AG09309 (cell line): ENCODE data around the gene PREX1.

Experiments used
- DNase-seq: peaks from one replicate; pipeline ENCODE4 v3.0.0-alpha.2; 2010; ENCODE audit warnings: low read depth
- H3K4me3 ChIP-seq: 2 replicates; pipeline ENCODE4 v1.5.1; 2011; ENCODE audit warnings: mild to moderate bottlenecking, low read depth, low read length, moderate library complexity; ENCODE audit not compliant: control insufficient read depth
- TF ChIP-seq, protein P1 (sequence below): IDR thresholded peaks from 2 replicates; pipeline ENCODE4 v1.5.1; 2011; ENCODE audit warnings: mild to moderate bottlenecking, low read depth, low read length, inconsistent platforms; ENCODE audit not compliant: insufficient read depth, control insufficient read depth; ENCODE audit errors: missing control alignments

PREX1 gene

DNA sequence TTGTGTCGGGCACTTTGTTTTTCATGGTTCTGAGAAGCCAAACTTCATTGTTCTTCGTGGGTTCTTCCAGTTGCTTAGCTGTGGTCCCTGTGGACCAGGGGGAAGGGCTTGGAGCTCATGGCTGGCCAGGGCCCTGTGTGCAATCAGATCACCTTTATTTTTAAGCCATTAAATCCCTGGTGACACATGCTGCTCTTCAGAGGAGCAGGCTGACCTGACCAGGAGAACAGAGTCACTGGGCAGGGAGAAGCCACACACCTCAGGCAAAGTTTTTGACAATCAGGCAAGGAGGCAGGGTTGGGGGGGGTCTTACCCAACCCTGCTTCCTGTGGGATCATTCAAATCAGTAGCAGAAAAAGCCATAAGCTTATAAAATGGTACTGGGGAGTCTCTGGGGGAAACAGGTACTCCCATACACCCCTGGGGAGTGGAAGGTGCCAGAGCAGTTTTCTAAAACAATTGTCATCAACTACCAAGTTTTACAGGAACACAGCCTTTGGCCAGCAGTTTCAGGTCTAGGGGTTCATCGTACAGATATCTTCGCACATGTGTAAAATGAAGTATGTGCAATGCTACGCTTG lies 37.0 kb upstream of the PREX1 start:
- TF ChIP-seq, protein P1, sequence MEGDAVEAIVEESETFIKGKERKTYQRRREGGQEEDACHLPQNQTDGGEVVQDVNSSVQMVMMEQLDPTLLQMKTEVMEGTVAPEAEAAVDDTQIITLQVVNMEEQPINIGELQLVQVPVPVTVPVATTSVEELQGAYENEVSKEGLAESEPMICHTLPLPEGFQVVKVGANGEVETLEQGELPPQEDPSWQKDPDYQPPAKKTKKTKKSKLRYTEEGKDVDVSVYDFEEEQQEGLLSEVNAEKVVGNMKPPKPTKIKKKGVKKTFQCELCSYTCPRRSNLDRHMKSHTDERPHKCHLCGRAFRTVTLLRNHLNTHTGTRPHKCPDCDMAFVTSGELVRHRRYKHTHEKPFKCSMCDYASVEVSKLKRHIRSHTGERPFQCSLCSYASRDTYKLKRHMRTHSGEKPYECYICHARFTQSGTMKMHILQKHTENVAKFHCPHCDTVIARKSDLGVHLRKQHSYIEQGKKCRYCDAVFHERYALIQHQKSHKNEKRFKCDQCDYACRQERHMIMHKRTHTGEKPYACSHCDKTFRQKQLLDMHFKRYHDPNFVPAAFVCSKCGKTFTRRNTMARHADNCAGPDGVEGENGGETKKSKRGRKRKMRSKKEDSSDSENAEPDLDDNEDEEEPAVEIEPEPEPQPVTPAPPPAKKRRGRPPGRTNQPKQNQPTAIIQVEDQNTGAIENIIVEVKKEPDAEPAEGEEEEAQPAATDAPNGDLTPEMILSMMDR: no peak
- H3K4me3 ChIP-seq: no peak overlapping the region
- DNase-seq: no peak

DNA sequence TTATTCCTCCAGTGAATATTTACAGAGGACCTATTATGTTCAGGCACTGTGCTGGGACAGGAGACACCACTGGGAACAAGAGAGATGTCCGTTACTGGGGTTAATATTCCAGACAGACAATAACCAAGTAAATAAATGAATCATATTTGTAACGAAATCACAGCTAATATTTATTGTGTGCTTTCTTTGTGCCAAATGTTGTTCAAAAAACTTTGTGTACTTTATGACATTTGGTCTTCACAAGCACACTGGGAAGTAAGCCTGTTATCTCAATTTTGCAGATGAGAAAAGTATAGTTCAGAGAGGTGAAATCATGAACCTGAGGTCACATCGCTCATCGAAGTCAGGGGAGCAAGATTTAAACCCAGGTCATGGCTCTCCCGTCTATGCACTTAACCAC lies 36.5 kb upstream of the PREX1 start:
- TF ChIP-seq, protein P1: no peak
- H3K4me3 ChIP-seq: no peak overlapping the region
- no peak for DNase-seq

DNA sequence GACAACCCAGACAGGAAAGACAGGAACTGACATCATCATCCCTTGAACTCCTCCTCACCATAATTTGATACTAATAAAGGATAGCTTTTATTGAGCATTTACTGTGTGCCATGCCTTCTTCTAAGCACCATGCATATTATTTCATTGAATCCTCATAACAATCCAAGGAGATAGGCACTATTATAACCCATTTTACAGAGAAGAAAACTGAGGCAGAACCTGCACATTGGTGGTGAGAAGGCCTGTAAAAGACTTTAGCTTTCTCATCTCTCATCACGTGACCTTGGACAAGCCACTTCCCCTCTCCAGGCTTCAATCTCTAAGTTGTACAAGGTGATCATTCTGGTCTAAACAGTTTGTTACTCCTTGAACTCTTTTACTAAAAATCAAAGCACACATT lies 34.5 kb upstream of the PREX1 start:
- H3K4me3 ChIP-seq: no peak overlapping the region
- no peak for DNase-seq
- TF ChIP-seq, protein P1: no peak

DNA sequence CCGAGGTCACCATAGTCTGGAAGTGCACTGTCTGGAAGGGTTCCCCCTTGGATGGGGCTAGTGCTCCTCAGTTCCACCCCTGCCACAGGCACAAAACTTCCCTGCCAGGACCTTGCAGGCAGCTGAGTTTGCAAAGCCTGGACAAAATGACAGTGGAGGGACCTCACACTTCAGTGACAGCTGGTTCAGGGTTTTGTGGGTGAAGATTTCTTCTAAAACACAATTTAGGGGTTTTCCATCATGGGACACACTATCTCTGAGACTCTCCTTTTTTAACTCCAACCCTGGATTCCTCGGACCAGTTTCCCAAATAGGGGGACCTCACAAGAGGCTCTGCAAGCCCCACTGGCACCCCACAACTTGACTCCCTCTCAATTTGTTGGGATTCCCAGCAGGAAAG lies 33.6 kb upstream of the PREX1 start:
- no peak for DNase-seq
- TF ChIP-seq, protein P1: no peak
- H3K4me3 ChIP-seq: no peak overlapping the region

DNA sequence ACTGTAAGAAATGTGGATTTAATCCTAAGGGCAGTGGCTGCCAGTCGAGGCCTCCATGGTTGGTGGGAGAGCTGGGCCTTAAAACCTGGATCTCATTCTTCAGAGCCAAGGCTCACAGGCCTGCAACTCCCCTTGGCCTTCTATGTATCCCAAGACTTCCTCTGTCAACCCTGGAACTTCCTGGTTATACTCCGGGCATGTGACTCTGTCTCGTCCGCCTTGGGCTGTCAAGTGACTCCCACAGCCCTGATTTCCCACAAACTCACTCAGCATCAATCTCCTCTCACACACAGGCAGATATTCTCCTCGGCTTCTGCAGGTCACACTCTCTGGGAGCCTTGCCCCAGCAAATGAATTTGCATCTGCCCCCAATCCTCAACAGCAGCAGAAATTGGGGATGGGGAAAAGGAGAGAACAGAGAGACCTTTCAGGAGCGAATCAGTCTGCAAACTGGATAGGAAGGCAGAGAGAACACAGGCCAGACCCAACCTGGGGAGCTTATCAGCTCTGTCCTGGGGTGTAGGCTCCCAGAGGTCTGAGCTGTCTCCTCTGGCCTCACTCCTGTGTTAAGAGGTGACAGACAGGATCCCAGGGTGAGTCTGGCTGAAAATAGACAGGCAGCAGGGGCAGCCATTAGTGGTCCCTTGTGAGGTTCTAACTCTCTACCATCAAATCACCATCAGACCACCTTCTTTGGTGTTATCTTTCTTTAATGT lies 30.4 kb upstream of the PREX1 start:
- DNase-seq: no peak
- TF ChIP-seq, protein P1: no peak
- H3K4me3 ChIP-seq: no peak overlapping the region

DNA sequence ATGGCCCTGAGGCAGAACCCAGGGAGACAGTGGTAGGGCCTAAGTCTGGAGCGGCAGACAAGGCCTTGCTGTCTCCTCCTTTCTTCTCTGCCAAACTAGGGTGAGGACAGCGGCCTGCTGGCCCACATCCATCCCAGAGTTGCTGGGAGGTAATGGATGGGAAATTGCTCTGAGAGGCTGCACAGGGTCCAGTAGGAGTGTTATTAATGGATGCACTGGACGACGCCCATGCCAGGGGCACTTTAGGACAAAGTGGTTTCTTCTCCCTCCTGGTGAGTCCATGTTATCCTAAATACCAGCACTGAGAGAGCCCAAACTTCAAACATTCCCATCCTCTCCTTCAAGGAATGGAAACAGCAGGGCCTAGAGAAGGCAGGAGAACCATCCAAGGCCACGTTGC lies 28.3 kb upstream of the PREX1 start:
- DNase-seq: no peak
- H3K4me3 ChIP-seq: no peak overlapping the region
- TF ChIP-seq, protein P1: no peak
